ENCODE measurements around the gene NIBAN1.
"Not testable (repeated sequence)": the region's sequence is repeated elsewhere in the genome, so short reads cannot be mapped to it uniquely, and the experiment has no call there.

Gene NIBAN1, protein sequence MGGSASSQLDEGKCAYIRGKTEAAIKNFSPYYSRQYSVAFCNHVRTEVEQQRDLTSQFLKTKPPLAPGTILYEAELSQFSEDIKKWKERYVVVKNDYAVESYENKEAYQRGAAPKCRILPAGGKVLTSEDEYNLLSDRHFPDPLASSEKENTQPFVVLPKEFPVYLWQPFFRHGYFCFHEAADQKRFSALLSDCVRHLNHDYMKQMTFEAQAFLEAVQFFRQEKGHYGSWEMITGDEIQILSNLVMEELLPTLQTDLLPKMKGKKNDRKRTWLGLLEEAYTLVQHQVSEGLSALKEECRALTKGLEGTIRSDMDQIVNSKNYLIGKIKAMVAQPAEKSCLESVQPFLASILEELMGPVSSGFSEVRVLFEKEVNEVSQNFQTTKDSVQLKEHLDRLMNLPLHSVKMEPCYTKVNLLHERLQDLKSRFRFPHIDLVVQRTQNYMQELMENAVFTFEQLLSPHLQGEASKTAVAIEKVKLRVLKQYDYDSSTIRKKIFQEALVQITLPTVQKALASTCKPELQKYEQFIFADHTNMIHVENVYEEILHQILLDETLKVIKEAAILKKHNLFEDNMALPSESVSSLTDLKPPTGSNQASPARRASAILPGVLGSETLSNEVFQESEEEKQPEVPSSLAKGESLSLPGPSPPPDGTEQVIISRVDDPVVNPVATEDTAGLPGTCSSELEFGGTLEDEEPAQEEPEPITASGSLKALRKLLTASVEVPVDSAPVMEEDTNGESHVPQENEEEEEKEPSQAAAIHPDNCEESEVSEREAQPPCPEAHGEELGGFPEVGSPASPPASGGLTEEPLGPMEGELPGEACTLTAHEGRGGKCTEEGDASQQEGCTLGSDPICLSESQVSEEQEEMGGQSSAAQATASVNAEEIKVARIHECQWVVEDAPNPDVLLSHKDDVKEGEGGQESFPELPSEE

DNA sequence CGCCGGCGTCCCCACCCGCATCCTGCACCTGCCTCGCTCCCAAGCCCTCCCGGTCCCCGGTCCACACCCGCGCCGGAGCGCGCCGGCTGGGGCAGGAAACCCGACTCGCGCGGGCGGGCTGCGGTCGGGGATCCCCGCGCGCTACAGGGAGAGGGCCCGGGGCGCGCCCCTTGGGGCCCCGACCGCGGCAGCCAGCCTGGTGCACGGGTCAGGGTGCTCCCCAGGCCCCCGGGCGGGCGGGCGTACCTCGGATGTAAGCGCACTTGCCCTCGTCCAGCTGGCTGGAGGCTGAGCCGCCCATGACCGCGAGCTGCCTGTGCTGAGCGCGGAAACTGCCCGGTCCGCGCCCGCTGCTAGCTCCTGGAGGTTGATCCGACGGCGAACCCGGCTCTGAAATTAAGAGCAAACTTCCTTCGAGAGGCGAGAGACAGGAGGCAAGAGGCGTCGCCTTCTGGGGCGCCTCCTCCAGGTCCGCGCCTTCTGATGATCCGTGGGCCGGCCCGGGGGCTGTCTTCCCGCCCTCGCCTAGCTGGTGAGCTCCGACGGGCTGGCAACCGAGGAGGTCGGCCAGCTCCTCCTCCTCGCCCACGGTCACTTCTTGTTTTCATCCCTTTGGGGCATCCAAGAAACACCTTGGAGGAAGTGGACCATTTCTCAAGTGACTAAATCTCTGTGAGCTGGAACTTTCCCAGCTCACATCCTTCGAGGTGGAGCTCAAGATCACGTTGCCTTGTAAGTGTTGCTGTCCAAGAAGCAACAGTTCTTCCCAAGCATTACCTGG lies at the start of gene NIBAN1:
Gene NIBAN1 (minus strand): TSS at position 453 of the 781 bp plus-strand sequence. CDS start 152 bp downstream, at position 301.
- DNase-seq (ENCODE audit: low read depth in 2 of 2): peak; percentile 13 to 49

- DNase-seq (ENCODE audit: low read depth in 2 of 2): no peak
Observed at GRCh38 chr1:185017966-185018365, 43.7 kb upstream of the NIBAN1 start.

DNA sequence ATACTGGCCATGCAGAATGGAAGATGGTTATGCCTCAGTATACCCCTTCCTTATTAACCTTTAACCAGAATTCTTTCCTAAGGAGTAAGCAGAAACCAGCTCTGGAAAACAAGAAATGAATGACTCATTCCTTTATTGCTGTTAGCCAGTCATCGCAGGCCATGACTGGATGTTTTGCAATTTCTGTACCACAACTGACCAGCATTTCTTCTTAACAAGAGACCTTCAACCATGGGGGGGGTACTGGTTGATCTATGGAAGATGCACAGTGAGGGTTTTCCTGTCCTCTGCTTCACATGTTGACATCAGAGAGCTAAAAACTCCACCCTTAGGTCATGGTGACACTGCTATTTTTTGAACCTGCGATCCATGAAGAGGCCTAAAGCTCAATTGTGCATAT lies 43.0 kb upstream of the NIBAN1 start:
- no peak for DNase-seq (ENCODE audit: low read depth in 2 of 2)

GRCh38 chr1:185016880-185017279 lies 42.6 kb upstream of the NIBAN1 start:
- DNase-seq (ENCODE audit: low read depth in 2 of 2): no peak

DNA sequence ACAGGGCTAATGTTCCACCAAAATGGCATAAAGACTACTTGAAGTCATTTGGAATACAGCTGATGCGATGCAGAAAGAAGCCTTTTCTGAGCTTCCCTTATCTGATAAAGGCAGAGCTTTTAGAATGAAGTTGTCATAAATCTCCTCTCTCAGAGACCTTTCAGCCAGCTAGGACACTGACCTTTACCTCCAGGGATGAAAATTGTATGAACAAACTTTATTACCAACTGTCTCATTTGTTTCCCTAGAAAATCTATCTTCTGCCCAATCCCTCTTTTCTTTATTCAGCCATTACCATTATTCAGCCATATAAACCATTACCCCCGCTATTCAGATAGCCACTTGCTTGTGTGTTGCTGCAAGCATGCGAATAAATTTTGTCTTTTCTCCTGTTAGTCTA lies 41.3 kb upstream of the NIBAN1 start:
- DNase-seq (ENCODE audit: low read depth in 2 of 2): no peak

DNA sequence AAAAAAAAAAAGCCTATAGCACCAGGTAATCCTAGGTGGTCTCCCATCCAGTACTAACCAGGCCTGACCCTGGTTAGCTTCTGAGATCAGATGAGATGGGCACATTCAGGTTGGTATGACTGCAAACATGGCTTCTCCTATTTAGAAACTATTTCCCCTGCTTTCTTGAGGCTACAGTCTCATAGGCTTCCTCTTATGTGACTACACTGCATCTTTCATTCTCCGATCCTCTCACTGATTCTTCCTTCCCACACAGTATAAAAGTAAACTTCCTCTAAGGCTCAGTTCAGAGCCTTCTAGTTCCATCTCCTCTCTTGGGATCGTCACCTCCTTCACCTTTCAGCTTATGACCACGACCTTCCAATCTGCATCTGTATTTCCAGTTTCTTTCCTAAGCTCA lies 40.6 kb upstream of the NIBAN1 start:
- DNase-seq (ENCODE audit: low read depth in 2 of 2): no peak

DNA sequence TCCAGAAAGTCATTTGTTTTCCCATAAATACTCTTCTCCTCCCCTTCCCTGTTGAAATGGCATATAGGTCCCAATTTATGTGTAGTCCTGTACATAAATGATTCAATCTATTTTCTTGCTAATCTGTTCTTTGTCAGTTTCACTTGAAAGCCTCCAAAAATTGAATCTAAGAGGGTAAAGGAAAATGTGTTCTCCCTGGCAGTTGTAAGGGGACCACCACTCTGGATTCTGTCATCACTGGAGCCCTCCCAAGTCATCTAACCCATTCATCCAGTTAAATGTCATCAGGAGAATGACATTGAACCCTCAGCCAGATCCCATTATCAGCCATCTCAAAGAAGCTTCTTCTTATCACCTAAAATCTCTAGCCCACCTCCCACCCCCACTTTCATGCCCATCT lies 36.1 kb upstream of the NIBAN1 start:
- DNase-seq (ENCODE audit: low read depth in 2 of 2): no peak

GRCh38 chr1:185008838-185009237 lies 34.5 kb upstream of the NIBAN1 start:
- DNase-seq (ENCODE audit: low read depth in 2 of 2): no peak

GRCh38 chr1:185001312-185001880 lies 27.1 kb upstream of the NIBAN1 start:
- DNase-seq (ENCODE audit: low read depth in 2 of 2): not testable (repeated sequence)

DNA sequence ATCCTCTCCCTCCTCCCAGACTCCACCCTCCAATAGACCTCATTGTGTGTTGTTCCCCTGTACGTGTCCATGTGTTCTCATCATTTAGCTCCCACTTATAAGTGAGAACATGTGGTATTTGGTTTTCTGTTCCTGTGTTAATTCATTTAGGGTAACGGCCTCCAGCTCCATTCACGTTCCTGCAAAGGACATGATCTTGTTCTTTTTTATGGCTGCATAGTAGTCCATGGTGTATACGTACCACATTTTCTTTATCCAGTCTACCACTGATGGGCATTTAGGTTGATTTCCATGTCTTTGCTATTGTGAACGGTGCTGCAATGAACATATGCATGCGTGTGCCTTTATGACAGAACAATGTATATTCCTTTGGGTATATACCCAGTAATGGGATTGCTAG lies 25.7 kb upstream of the NIBAN1 start:
- DNase-seq (ENCODE audit: low read depth in 2 of 2): not testable (repeated sequence)

- DNase-seq (ENCODE audit: low read depth in 2 of 2): no peak
Observed at GRCh38 chr1:184994301-184994700, 20.0 kb upstream of the NIBAN1 start.

- DNase-seq (ENCODE audit: low read depth in 2 of 2): no peak
Observed at GRCh38 chr1:184992271-184992670, 18.0 kb upstream of the NIBAN1 start.

DNA sequence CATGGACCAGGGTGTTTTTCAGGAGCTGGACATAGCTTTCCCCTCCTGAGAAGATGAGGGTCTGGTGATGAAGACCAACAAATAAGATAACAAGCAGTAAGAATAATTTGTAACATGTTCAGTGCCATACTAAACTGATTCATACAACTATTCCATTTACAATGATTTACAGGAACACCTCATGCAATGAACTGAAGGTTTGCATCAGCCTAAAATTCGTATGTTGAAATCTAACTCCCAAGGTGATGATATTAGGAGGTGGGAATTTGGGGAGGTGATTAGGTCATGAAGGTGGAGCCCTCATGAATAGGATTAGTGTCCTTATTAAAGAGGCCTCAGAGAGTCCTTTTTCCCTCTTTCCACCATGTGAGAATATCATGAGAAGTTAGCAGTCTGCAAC lies 15.9 kb upstream of the NIBAN1 start:
- DNase-seq (ENCODE audit: low read depth in 2 of 2): no peak

DNA sequence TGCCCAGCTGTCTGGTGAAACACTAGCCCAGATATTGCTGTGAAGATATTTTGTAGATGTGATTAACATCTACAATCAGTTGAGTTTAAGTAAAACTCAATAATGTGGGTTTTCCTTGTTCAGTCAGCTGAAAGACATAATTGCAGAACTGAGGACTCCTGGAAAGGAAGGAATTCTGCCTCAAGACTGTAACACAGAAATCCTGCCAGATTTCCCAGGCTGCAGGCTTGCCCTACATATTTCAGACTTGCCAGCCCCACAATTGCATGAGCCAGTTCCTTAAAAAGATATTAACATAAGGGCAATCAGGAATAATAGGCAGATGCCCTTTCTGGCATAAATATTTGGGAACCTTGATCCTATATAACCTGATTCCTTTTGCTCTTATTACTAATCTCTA lies 14.2 kb upstream of the NIBAN1 start:
- no peak for DNase-seq (ENCODE audit: low read depth in 2 of 2)

DNA sequence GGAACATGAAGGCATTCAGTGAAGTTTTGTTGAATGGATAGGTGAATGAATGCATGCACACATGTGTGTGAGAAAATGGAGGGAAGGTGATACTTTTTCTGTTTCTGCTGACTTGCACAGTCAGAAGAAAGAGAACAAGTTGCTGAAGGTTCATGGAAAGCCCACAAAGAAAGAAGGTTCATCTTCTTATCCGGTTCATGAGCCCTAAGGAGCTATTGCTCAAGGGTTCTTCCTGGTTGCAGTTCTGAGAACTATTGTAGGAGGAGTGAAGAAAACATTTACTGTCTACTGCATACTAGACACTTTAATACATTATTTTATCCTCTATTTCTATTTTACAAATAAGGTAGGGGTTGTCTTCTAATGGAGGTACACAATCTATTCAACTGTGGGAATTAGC lies 13.4 kb upstream of the NIBAN1 start:
- DNase-seq (ENCODE audit: low read depth in 2 of 2): no peak

DNA sequence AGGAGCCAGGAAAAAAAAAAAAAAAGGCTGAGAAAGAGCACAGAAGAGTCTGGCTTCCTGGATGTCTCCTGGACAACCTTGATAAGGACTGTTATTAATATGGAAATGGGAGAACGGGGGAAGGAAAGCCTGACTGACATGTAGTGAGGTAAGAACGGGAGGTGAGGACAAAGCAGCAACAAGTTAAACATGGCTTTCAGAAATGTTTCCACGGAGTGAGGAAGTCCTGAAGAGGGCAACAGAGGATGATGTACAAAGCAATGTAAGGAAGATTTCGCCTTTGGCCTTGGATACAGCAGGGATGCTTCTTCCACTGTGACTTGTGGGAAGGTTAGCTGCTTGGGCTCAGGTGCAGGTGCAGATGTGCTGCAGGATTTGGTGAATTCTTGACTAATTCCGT lies 11.9 kb upstream of the NIBAN1 start:
- DNase-seq (ENCODE audit: low read depth in 2 of 2): no peak

- DNase-seq (ENCODE audit: low read depth in 2 of 2): peak; percentile 47 to 65
Observed at GRCh38 chr1:184982002-184982954, 8.0 kb upstream of the NIBAN1 start.

DNA sequence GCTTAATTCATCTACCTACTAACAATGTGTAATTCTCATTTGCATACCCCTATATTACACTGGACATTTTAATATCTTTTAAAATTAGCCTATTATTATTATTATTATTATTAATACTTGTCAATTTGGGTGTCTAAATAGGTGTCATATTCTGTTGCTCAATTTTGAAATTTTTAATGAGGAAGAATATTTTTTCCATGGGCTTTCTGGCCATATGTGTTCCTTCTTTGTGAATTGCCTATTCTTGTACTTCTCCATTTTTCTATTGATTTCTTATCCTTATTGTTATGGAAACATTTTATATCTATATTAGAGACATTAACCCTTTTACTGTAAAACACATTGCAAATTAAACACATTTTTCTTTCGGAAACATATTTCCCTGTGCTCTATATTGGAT lies 6.4 kb upstream of the NIBAN1 start:
- no peak for DNase-seq (ENCODE audit: low read depth in 2 of 2)

GRCh38 chr1:184975208-184975870 lies 1.0 kb upstream of the NIBAN1 start:
- no peak for DNase-seq (ENCODE audit: low read depth in 2 of 2)

- DNase-seq (ENCODE audit: low read depth in 2 of 2): no peak
Observed at GRCh38 chr1:184974837-184975115, 468 bp upstream of the NIBAN1 start.

All from stimulated activated CD4-positive, alpha-beta T cell treated with anti-CD3 and anti-CD28 coated beads, Interleukin-1b, Interleukin-23, amount 100 ng/mL, for 1 hour (primary cell).